NCI-H2107 treated with DMSO at 0.1 percent for 48 hours (cell line): ENCODE data around the gene KCNB1.

Experiments
- DNase-seq: peaks from one replicate; lab custom pipeline; 2025; ENCODE audit not compliant: unreplicated experiment; lab: John Stamatoyannopoulos, UW

Gene KCNB1

GRCh38 chr20:49393803-49394202, 88.7 kb downstream of the KCNB1 start:
- no peak for DNase-seq

DNA sequence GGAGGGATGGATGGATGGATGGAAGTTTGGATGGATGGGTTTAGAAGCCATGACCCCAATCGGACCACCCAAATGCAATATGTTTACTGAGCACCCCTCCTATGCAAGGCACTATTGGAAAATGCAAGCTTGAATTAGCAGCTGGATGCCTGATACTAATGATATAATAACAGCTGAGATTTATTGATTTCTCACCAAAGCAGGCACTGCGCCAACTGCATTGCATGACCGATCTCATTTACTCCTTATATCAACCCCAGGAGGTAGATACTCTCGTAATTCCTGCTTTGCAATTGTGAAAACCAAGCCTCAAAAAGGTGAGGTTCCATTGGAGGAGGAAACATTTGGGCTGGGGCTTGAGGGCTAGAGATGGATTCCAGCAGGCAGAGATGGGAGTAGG, 89.7 kb downstream of the KCNB1 start:
- DNase-seq = peak; percentile 50

- no peak for DNase-seq
These were observed 90.8 kb downstream of the KCNB1 start for GRCh38 chr20:49391404-49392245.

DNA sequence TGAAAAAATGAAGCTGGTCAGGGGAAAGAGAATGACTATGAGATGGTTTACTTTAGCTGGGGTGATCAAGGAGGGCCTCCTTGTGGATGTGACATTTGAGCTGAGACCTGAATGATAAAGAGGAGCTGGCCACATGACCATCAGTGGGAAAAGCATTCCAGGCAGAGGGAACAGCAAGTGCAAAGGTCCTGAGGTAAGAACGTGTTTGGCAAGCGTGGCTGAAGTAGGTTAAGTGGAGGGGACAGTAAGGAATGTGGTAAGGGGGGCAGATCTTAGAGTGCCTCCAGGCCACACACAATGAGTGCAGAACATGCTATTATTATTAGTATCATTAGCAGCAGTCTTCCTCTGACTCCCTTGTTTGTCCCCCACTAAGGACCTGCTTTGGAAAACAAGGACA, 92.6 kb downstream of the KCNB1 start:
- DNase-seq = no peak

- no peak for DNase-seq
These were observed 93.7 kb downstream of the KCNB1 start for GRCh38 chr20:49388744-49389143.

DNA sequence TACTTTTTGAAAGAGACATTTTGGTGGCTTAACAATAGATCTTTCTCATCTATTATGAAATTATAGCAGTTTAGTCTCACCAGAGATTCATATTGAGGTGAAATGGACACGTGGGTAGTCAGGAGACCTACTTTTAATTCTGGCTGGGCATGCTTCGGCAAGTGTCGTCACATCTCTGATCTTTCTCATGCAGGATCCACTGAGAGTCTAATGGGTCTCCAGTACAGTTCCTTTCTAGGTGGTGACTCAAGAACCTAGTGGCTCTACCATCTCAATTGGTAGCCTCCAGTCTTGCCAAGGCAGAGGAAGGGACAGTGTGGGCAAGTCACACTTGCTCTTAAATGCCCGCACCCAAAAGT, 94.9 kb downstream of the KCNB1 start:
- DNase-seq = no peak

GRCh38 chr20:49386848-49387580, 95.5 kb downstream of the KCNB1 start:
- DNase-seq = peak; percentile 98

GRCh38 chr20:49385465-49385864, 97.0 kb downstream of the KCNB1 start:
- DNase-seq = peak; percentile 14

DNA sequence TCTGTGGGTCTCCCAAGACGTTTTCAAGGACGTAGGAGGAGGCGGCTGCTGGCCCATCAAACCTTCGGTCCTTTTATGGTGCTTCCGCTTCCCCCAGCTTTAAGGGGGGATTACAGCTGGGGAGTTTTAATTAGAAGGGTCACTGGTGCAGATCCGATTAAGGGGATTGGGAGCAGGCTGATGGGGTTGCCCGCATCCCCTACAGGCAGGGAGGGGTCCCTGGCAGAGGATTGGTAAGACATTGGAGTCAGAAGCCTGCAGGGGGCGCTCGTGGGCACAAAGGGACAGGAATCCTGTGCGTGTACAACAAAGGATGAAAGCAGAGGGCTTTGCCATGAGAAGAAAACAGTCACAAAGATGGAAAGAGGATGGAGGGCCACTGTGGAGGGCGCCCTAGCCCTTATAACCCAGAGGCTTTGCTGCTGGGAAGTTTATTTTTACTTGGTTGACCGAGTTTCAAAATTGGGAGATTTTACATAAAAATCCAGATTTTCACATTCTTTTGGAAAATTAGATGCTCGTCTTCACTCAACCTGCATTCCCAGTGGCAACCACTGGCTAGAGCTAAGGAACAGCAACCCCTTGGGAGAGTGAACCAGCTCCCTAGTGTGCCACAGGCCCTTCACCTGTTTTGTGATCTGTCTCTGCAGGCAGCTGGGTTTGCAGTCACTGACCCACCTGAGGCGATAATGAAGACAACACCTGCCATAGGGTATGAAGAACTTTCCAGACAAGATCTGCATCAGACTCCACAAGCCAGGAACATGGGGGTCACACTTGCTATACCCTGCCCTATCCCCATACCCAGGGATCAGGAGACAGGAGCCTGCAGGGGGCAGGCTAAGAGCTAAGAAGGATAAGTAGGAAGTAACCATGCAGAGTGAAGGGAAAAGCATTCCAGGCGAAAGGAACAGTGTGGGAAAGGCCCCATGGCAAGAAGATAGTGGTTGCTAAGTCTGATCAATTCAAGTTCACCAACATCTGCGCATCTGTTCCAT, 97.7 kb downstream of the KCNB1 start:
- peak; percentile 17 for DNase-seq

DNA sequence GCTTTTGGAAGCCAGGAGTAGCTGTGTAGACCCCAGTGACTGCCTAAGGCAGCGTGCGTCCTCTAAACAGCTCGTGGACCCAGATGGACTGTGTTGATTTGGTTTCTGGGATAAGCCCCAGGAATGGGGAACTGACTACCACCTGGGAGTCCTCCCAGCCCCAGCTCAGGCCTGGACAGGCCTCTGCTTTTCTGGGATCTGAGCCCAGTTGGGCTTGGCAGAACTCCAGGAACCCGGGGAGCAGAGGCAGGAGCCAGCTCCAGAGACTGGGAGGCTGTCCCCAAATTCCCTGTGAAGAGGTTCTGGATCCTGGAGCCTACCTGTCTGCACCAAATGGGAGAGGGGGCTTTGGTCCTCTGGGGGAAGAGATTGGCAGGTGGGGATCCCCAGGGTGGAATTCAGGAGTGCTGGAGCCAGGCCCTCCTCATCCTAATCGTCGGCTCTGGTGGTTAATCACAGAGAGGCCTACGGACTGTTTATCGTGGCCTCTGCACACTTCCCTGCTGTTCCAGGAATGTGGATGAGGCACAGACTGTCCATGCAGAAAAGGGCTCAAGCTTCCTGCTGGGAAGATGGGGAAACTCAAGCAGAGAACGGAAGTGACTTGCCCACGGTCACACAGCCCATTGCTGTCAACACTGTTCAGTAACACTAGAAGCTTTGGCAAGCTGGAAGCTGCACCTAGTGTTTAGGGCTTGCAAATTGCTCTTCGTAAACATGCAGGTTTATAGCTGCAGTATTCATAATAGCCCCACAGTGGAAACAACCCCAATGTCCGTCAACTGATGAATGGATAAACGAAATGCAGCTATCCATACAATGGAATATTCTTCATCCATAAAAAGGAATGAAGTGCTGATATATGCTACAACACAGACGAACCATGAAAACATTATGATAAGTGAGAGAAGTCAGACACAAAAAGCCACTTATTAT, 100.6 kb downstream of the KCNB1 start:
- DNase-seq = peak; percentile 64

- DNase-seq = no peak
These were observed 102.1 kb downstream of the KCNB1 start for GRCh38 chr20:49380337-49380780.

DNA sequence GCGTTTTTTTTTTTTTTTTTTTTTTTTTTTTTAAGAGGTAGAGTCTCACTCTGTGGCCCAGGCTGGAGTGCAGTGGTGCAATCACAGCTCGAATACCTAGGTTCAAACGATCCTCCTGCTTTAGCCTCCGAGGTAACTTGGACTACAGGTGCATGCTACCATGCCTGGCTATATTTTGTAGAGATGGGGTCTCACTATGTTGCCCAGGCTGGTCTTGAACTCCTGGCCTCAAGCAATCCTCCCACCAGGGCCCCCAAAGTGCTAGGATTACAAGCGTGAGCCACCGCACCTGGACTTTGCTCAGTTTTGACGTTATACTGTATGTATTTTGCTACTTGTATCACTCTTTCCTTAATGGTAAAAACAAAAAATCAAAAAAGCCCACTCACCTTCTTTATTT, 103.1 kb downstream of the KCNB1 start:
- DNase-seq = no peak

DNA sequence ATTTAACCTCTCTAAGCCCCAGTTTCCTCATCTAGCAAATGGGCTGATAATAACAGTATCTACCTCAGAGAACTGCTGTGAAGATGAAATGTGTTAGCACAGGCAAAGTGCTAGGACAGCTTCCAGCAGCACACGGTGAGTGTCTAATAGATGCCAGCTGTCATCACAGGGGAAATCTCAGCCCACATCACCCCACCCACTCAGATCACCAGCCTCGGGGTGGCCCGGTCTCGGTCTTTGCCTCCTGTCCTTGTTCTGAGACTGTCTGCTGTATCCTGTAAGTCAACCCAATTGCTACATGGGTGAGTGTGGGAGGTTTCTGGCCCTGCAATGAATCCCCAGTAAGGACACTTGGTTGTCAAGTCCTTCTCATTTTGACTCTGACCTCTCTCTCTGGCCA, 105.1 kb downstream of the KCNB1 start:
- no peak for DNase-seq

- no peak for DNase-seq
These were observed 107.3 kb downstream of the KCNB1 start for GRCh38 chr20:49375170-49375569.

DNA sequence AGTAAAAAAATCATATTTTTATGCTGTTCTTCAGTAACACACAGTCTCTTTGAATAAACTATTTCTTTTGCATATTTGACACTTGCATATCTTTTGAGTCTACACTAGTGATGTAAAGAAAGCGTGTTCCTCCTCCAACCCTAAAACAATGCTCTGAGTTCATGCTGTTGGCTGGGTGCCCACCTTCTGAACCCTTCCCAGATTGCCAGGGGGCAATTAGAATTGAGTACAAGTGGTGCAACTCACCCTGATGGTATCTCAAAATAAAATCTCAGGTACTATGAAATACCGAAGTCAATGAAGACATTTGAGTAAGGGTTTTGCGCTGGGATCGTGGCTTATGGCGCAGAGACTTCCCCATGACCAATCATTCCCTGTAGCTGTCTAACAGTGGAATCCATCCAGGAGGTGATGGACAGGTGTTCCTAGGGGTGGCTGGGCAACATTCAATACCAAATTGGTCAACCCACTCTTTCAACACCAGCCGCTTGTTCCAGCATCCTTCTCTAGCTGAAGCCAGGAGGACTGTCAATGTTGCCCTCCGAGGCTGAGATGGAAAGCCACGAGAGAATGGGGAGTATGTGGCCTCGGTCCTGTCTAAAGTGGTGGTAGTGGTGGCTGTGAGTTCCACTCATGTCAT, 110.3 kb downstream of the KCNB1 start:
- no peak for DNase-seq

DNA sequence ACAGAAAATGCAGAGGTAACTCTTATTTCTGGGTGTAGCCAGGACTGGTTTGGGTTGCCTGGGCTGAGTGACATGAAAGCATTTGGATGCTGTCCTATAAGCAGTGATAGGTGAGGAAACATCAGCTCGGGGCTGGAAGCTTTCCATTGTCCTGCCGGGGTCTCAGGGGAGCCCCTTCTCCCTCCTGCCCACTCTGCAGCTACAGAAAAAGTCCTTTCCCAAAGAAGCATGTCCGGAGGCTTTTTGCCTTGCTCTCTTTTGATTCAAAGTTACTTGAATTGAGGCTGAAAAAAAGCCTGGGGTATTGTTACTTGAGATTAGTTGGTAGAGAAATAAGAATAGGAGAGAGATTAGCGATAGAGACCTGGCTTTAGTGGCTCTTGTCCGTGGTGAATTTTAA, 113.9 kb downstream of the KCNB1 start:
- no peak for DNase-seq

DNA sequence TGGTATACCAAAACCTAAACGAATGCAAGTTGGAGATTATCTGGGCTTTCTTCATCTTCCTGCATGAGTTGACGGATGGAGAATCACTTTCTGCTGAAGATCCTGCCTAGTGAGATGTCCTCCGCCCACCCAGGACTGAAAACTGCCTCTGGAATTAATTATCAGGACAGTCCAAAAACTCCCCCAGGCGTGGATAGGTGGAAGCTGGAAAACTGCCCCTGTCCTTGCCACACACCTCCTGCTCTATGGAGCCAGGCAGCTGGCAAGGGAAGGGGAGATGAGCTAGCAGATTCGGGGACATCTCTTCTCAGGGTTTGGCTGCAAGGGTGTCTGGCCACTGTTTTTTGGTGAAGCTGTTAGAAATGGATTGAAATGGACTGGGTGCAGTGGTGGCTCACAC, 115.4 kb downstream of the KCNB1 start:
- DNase-seq = no peak

DNA sequence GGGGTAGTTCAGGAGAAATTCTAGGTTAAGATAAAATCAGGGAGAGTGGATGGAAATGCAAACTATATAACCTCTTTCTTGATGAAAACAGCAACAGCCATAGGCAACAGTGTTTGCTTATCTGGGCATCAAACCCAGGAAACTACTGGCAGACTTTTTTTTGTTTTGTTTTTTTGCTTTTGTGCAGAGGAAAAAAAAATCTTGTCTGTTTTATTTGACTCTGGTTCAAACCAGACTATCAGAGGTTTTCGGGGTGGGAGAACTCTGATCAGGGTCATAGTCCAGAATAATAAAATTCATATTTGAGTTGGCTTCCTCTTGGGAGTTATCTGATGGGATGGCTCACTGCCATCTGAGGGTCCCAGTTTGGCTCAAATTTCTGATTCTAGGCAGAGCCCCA, 115.8 kb downstream of the KCNB1 start:
- DNase-seq = no peak

DNA sequence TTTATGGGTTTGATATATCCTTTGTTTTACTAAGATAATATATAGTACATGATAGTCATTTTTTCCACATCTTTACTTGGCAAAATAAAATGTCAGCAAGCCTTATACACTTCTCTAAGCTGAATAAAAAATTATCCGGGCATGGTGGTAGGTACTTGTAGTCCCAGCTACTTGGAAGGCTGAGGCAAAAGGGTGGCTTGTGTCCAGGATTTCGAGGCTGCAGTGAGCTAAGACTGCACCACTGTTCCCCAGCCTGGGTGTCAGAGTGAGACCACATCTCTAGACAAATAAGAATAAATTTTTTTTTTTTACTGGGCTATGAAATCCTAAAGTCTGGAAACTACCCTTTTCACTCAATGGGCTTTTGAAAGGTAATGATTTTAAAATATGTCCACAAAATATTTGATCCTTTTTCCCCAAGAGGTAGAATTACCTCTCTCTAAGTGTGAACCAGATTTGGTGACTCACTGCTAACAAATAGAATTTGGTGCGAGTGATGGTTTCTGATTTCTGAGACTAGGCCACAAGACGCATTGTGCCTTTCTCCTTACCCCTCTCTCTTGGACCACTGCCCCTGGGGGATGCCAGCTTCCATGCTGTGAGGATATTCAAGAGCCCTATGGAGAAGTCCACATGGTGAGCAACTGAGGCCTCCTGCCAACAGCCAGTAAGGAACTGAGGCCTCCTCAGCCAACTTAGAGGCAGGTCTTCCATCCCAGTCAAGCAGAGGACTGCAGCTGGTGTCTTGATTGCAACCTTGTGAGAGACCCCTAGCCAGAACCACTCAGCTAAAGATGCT, 120.4 kb downstream of the KCNB1 start:
- DNase-seq = no peak
